Kidney epithelial cell (primary cell): ENCODE measurements around the gene TMCO1. TPM values are rescaled to one million over a fixed set of nuclear protein-coding genes. Genes with fewer than 3 reads are reported as not detected.
"Not testable (repeated sequence)": the region's sequence is repeated elsewhere in the genome, so short reads cannot be mapped to it uniquely, and the experiment has no call there.

Experiments
- DNase-seq: peaks from one replicate; pipeline ENCODE4 v3.0.0-alpha.2; 2010; ENCODE audit warnings: low read depth
- H3K27me3 ChIP-seq: 2 replicates; pipeline ENCODE4 v1.6.0; 2011; ENCODE audit warnings: low read length; ENCODE audit not compliant: control insufficient read depth, insufficient read depth
- H3K36me3 ChIP-seq: 2 replicates; pipeline ENCODE4 v1.5.1; 2011; ENCODE audit warnings: low read length; ENCODE audit not compliant: control insufficient read depth, insufficient read depth
- H3K4me3 ChIP-seq: 2 replicates; pipeline ENCODE4 v1.5.1; 2011; ENCODE audit warnings: low read depth, mild to moderate bottlenecking, control low read depth, low read length
- total RNA-seq: library from RNA; depleted of rRNA; stranded (reverse); fragments of >200 nt; gene quantifications from 2 replicates; pipeline ENCODE4 v1.2.3, GENCODE V29; 2015
- TF ChIP-seq, protein P1 (sequence below): IDR thresholded peaks from 2 replicates; pipeline ENCODE4 v1.5.1; 2011; ENCODE audit warnings: mild to moderate bottlenecking, moderate library complexity, low read length, control low read depth, inconsistent platforms; ENCODE audit not compliant: insufficient read depth, poor library complexity, severe bottlenecking

The TMCO1 gene
- total RNA-seq, 1 donor from 2014 or later, result 87.2 TPM

DNA sequence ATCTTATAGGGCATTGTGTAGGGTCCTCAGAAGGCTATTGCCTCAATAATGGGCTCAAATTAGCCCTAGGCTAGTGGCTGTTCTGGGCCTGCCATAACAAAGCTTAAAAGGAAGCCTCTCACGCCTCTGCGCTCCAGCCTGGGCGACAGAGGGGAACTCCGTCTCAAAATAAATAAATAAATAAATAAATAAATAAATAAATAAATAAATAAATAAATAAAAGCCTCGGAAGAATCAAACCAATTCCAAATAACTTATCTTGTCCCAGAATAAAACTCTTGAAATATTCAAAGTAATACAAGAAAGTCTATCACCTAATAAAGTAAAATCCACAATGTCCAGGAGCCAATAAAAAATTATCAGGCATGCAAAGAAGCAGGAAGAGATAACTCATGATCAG is 55.9 kb downstream of the TMCO1 start:
- no peak overlapping the region for H3K4me3 ChIP-seq
- TF ChIP-seq, protein P1, sequence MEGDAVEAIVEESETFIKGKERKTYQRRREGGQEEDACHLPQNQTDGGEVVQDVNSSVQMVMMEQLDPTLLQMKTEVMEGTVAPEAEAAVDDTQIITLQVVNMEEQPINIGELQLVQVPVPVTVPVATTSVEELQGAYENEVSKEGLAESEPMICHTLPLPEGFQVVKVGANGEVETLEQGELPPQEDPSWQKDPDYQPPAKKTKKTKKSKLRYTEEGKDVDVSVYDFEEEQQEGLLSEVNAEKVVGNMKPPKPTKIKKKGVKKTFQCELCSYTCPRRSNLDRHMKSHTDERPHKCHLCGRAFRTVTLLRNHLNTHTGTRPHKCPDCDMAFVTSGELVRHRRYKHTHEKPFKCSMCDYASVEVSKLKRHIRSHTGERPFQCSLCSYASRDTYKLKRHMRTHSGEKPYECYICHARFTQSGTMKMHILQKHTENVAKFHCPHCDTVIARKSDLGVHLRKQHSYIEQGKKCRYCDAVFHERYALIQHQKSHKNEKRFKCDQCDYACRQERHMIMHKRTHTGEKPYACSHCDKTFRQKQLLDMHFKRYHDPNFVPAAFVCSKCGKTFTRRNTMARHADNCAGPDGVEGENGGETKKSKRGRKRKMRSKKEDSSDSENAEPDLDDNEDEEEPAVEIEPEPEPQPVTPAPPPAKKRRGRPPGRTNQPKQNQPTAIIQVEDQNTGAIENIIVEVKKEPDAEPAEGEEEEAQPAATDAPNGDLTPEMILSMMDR, result no peak

DNA sequence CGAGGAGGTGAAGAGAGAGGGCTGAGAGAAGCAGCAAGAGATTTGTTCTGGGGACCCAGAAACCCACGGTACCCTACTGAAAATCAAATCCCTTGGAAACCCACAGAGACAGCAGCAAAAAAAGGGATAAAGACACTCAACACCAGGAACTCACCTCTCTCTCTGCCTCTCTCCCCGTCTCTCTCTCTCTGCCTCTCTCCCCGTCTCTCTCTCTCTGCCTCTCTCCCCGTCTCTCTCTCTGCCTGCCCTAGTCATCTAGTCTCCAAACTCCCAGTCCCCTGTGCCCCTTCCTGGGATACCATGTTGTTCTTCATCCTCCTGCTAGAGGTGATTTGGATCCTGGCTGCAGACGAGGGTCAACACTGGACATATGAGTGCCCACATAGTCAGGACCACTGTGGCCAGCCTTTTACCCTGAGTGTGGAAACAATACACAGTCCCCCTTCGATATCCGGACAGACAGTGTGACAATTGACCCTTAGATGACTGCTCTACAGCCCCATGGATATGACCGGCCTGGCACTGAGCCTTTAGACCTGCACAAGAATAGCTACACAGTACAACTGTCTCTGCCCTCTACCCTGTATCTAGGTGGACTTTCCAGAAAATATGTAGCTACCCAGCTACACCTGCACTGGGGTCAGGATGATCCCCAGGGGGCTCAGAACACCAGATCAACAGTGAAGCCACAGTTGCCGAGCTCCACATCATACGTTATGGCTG is 60.5 kb downstream of the TMCO1 start:
- Histone ChIP-seq H3K36me3 (no peaks in the 10 kb centered on the region), H3K4me3 (no peak overlapping the region), H3K27me3 (no peaks in the 10 kb centered on the region)
- TF ChIP-seq, protein P1, result no peak
- DNase-seq, result no peak

More for the DNA sequence above, 55.9 kb downstream of the TMCO1 start:
- DNase-seq, result no peak
- H3K27me3 ChIP-seq, result no peaks in the 10 kb centered on the region
- H3K36me3 ChIP-seq, result no peaks in the 10 kb centered on the region

DNA sequence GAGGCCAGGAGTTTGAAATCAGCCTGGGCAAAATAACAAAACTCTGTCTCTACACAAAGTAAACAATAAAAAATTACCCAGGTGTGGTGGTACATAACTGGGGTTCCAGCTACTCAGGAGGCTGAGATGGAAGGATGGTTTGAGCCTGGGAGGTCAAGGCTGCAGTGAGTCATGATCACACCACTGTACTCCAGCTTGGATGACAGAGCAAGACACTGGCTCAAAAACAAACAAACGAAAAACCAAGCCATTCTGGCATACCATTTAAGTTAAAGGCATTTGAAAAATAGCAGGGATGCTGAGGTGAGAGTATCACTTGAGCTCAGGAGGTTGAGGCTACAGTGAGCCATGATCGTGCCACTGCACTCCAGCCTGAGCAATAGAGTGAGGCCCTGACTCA is 65.0 kb downstream of the TMCO1 start:
- TF ChIP-seq, protein P1, result no peak
- Histone ChIP-seq H3K4me3 (no peak overlapping the region), H3K27me3 (no peaks in the 10 kb centered on the region), H3K36me3 (no peaks in the 10 kb centered on the region)
- DNase-seq, result no peak

DNA sequence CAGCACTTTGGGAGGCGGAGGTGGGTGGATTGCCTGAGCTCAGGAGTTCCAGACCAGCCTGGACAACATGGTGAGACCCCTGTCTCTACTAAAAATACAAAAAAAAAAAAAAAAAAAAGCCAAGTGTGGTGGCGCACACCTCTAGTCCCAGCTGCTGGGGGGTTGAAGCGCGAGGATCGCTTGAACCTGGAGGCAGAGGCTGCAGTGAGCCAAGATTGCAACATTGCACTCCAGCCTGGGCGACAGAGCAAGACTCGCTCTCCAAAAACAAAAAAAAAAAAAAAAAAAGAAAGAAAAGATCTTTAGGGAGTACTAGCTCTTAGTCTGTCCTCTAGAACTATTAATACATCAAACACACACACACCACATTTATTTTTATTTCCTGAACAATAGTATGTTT is 66.7 kb downstream of the TMCO1 start:
- H3K27me3 ChIP-seq, DNase-seq: not testable (repeated sequence)

DNA sequence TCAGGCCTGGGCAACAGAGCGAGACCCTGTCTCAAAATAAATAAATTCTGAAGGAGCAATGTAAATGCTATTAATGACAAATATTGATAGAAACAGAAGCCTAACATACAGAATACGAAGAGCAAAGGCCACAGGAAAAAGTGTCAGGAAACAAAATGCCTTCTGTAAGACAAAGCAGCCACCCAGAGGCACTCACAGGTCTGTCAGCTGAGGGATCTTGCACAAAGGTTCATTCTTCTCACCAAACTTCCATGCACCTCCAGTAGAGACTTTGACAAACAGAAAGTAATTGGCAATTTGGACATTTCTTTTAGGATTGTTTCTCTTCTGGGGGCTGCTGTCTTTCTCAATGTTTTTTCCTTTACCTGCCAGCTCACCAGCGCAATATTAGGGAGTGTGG is 69.1 kb downstream of the TMCO1 start:
- no peak for DNase-seq
- TF ChIP-seq, protein P1, result no peak
- Histone ChIP-seq H3K36me3 (no peaks in the 10 kb centered on the region), H3K4me3 (no peak overlapping the region), H3K27me3 (no peaks in the 10 kb centered on the region)

More for the DNA sequence above, 66.7 kb downstream of the TMCO1 start:
- H3K4me3 ChIP-seq, H3K36me3 ChIP-seq: not testable (repeated sequence)

DNA sequence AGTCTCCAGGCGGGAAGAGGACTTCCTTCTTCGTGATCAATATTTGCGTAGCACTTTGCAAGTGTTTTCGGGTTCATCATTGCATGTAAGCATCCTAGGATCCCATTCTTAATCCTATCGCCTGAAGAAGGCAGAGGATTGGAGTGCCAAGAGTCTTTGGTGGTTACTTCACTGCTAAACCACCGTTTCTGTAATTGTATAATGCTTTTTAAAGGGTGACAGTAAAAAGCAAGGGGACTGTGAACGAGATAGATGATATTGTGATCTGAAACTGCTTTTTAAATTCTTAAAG is 70.0 kb downstream of the TMCO1 start:
- Histone ChIP-seq H3K4me3 (peak overlapping the region; percentile 92), H3K36me3 (no peaks in the 10 kb centered on the region), H3K27me3 (no peaks in the 10 kb centered on the region)
- TF ChIP-seq, protein P1, result no peak
- no peak for DNase-seq
